GM12878 (cell line): ENCODE measurements around the gene MAF. TPM values are rescaled to one million over a fixed set of nuclear protein-coding genes. Genes with fewer than 3 reads are reported as not detected.

ENCODE experiments used
- ATAC-seq: fragments of 200-7000 bp; cut with Tn5 transposase; 3 replicates; pipeline ENCODE4 v1.9.1; 2020; ENCODE audit warnings: mild to moderate bottlenecking, moderate library complexity
- BruUV-seq: library from RNA; stranded (reverse); fragments of 400-500 nt; replicated peaks from 2 replicates; lab custom pipeline; 2021; lab: Mats Ljungman, UMichigan
- CTCF ChIA-PET: fragments of 300-600 bp; sonication (Branson Sonifier 250); formaldehyde crosslinking; extraction: SDS; loops from one replicate; lab custom pipeline; 2021; ENCODE audit warnings: inconsistent platforms; lab: Yijun Ruan, JAX
- POLR2A ChIA-PET: fragments of 350-600 bp; formaldehyde crosslinking; extraction: SDS; loops from one replicate; lab custom pipeline; 2021; ENCODE audit warnings: inconsistent platforms; lab: Charles Lee
- RAD21 ChIA-PET: fragments of 300-600 bp; sonication (Branson Sonifier 250); formaldehyde crosslinking; loops from one replicate; lab custom pipeline; 2023; ENCODE audit warnings: antibody characterized with exemption; ENCODE audit not compliant: unreplicated experiment; lab: Charles Lee
- SMC1A ChIA-PET: fragments of 300-600 bp; sonication (Branson Sonifier 250); formaldehyde crosslinking; loops from one replicate; lab custom pipeline; 2023; ENCODE audit not compliant: unreplicated experiment, uncharacterized antibody; lab: Charles Lee
- DNase-seq: peaks from one replicate; pipeline ENCODE4 v3.0.0-alpha.2; 2011; ENCODE audit warnings: low read depth, low spot score
- FAIRE-seq: peaks from 3 replicates; lab custom pipeline; 2011; peaks lifted over from hg19 to GRCh38; lab: Jason Lieb, UNC
- H2AFZ ChIP-seq: 2 replicates; pipeline ENCODE4 v1.6.0; 2011; ENCODE audit warnings: low read depth, low read length, control low read depth; ENCODE audit not compliant: control insufficient read depth
- H3K27ac ChIP-seq: 2 replicates; pipeline ENCODE4 v1.5.1; 2011; ENCODE audit warnings: control low read depth; ENCODE audit not compliant: control insufficient read depth, insufficient read depth
- H3K27me3 ChIP-seq, 2 experiments: replicated peaks in 1 of 2; 2 replicates each; pipeline versions ENCODE4 v1.6.0 to v1.6.1; 2011; ENCODE audit warnings: low read length in 1 of 2; ENCODE audit not compliant: control insufficient read depth in 2 of 2, insufficient read depth in 2 of 2
- H3K36me3 ChIP-seq, 2 experiments: 2 replicates each; pipeline ENCODE4 v1.5.1; 2011; ENCODE audit warnings: low read length in 1 of 2; ENCODE audit not compliant: control insufficient read depth in 2 of 2, insufficient read depth in 2 of 2
- H3K4me1 ChIP-seq: 2 replicates; pipeline ENCODE4 v1.6.1; 2011; ENCODE audit warnings: mild to moderate bottlenecking, low read length, moderate library complexity, mixed read lengths; ENCODE audit not compliant: control insufficient read depth, insufficient read depth
- H3K4me2 ChIP-seq: 2 replicates; pipeline ENCODE4 v1.6.0; 2011; ENCODE audit warnings: control low read depth; ENCODE audit not compliant: control insufficient read depth, insufficient read depth
- H3K4me3 ChIP-seq: fragments of 200-600 bp; sonication (generic); 2 replicates; pipeline ENCODE4 v1.5.1; 2016
- H3K79me2 ChIP-seq: 2 replicates; pipeline ENCODE4 v1.6.0; 2011; ENCODE audit warnings: low read length; ENCODE audit not compliant: control insufficient read depth, insufficient read depth
- H3K9ac ChIP-seq: 2 replicates; pipeline ENCODE4 v1.8.0; 2011; ENCODE audit warnings: low read length, control low read depth, mixed read lengths; ENCODE audit not compliant: control insufficient read depth, insufficient read depth
- H3K9me3 ChIP-seq: replicated peaks from 3 replicates; pipeline ENCODE4 v1.5.1; 2011; ENCODE audit warnings: mild to moderate bottlenecking, low read length; ENCODE audit not compliant: control insufficient read depth, insufficient read depth
- H4K20me1 ChIP-seq: 2 replicates; pipeline ENCODE4 v1.6.0; 2011; ENCODE audit not compliant: control insufficient read depth, insufficient read depth
- BRCA1 ChIP-seq: IDR thresholded peaks from 2 replicates; pipeline ENCODE4 v1.6.1; 2011; ENCODE audit warnings: low read depth, low read length, improper control_type of control experiment
- DPF2 ChIP-seq: fragments of 450-650 bp; IDR thresholded peaks from 2 replicates; pipeline ENCODE4 v1.6.1; 2017; ENCODE audit warnings: mild to moderate bottlenecking
- FOS ChIP-seq: IDR thresholded peaks from 3 replicates; pipeline ENCODE4 v1.6.1; 2011; ENCODE audit warnings: borderline replicate concordance; ENCODE audit not compliant: insufficient read length; ENCODE audit errors: extremely low read depth
- MTA3 ChIP-seq: IDR thresholded peaks from 2 replicates; pipeline ENCODE4 v1.6.1; 2012; ENCODE audit warnings: low read length, inconsistent platforms, borderline replicate concordance
- NFYA ChIP-seq: IDR thresholded peaks from 2 replicates; pipeline ENCODE4 v1.6.1; 2011; ENCODE audit warnings: low read depth, mild to moderate bottlenecking, low read length, improper control_type of control experiment, borderline replicate concordance
- SP1 ChIP-seq: IDR thresholded peaks from one replicate; pipeline ENCODE4 v1.6.1; 2011; ENCODE audit warnings: low read depth, low read length
- ZNF274 ChIP-seq: IDR thresholded peaks from one replicate; pipeline ENCODE4 v1.8.0; 2011; ENCODE audit not compliant: insufficient read length, insufficient read depth
- WGBS: methylation state at CpG from one replicate; pipeline ENCODE4 v1.1.6; 2016; ENCODE audit warnings: low lambda C conversion rate; ENCODE audit not compliant: insufficient replicate concordance, insufficient coverage; ENCODE audit errors: missing lambda C conversion rate; 5-methylcytosine and 5-hydroxymethylcytosine counted together
- in situ Hi-C: fragments of 300-500 bp; cut with MboI; formaldehyde crosslinking; loops from 9 replicates; pipeline ENCODE4 v1.14.3; 2018; ENCODE audit warnings: mixed read lengths
- intact Hi-C: fragments of 100-400 bp; cut with micrococcal nuclease; formaldehyde crosslinking; loops from one replicate; pipeline ENCODE4 v1.14.2; 2022; ENCODE audit not compliant: unreplicated experiment
- polyA plus RNA-seq, 11 experiments: library from polyadenylated mRNA; depleted of rRNA in 4 of 11; unstranded in 6 of 11; stranded (reverse) in 5 of 11; fragments of >200 nt; fragmentation: Nextera tagmentation in 4 of 11; fragmentation: Illumina TruSeq in 1 of 11; extraction: Ambion mirVana in 4 of 11; extraction: Trizol in 1 of 11; gene quantifications; 1 replicate in 1 of 11; 2 replicates in 10 of 11; pipeline versions ENCODE4 v1.2.1 to v1.2.3, GENCODE V29; 2011 to 2016; ENCODE audit warnings: inconsistent platforms in 2 of 11, missing spikeins in 2 of 11, low read depth in 1 of 11
- total RNA-seq, 4 experiments: library from RNA; depleted of rRNA in 3 of 4; stranded (reverse); fragments of >200 nt in 3 of 4; fragmentation: Illumina TruSeq in 1 of 4; extraction: Trizol in 1 of 4; gene quantifications; 2 replicates each; pipeline versions ENCODE4 v1.2.1 to v1.2.3, GENCODE V29; 2013 to 2021
- TF ChIP-seq, protein P1 (sequence below): IDR thresholded peaks from 2 replicates; pipeline ENCODE4 v1.6.1; 2012; ENCODE audit warnings: low read depth, low read length, improper control_type of control experiment
- TF ChIP-seq, protein P2 (sequence below): fragments of 450-650 bp; IDR thresholded peaks from 2 replicates; pipeline ENCODE4 v1.6.1; 2016; ENCODE audit warnings: mild to moderate bottlenecking, moderate library complexity, borderline replicate concordance
- TF ChIP-seq, protein P3 (sequence below): fragments of 450-650 bp; IDR thresholded peaks from 2 replicates; pipeline ENCODE4 v1.6.1; 2016; ENCODE audit warnings: mild to moderate bottlenecking

The MAF gene
- total and polyA plus RNA-seq, 10 of the 15 experiments (the other 5 are each of a cell fraction or from before 2014, with no cell fraction given): 0.03 to 0.13 TPM; not detected in 8

DNA sequence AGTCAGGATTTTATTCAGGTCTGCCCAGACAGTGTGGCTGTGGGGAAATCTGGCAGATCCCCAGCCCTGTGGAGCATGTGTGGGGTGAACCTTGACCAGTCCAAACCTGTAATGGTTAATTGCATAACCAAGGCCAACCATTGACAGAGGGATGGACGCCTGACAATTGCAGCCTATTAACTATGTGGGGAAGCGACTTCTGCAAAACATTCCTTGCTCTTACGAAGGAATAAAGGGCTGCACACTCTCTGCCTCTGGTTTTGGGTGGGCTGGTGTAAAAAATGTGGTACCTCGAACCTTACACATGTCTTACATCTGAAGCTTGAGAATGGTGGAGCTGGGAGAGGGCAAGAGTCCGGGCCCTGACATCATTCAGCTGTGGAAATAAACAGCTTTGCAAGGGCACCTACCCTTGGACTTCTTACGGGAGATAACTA, 35.8 kb downstream of the MAF start:
- POLR2A ChIA-PET: no interaction called here
- Histone ChIP-seq H3K4me2 (no peak overlapping the region), H3K27ac (no peak overlapping the region), H3K79me2 (no peaks in the 10 kb centered on the region), H3K9me3 (no peaks in the 10 kb centered on the region), H3K27me3 (no peaks in the 10 kb centered on the region), H4K20me1 (no peaks in the 10 kb centered on the region), H3K36me3 (no peaks in the 10 kb centered on the region), H3K9ac (no peak overlapping the region), H3K4me1 (no peaks in the 10 kb centered on the region), H2AFZ (no peak overlapping the region), H3K4me3 (no peak overlapping the region)
- SMC1A ChIA-PET: no interaction called here
- intact Hi-C loops (no loop called here), in situ Hi-C loops (no loop called here)
- CTCF ChIA-PET: no interaction called here
- ATAC-seq (no peak), FAIRE-seq (no peak), DNase-seq (no peak)
- no TSS peak for BruUV-seq
- RAD21 ChIA-PET: no interaction called here
- 5% methylated on average over 6 of the region's 6 CpGs for WGBS
- no peak for TF ChIP-seq FOS
- TF ChIP-seq, protein P1, sequence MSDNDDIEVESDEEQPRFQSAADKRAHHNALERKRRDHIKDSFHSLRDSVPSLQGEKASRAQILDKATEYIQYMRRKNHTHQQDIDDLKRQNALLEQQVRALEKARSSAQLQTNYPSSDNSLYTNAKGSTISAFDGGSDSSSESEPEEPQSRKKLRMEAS: no peak
- TF ChIP-seq DPF2: no peak
- no peak for TF ChIP-seq BRCA1
- no peak for TF ChIP-seq ZNF274
- TF ChIP-seq NFYA: no peak
- TF ChIP-seq MTA3: no peak
- no peak for TF ChIP-seq SP1
- TF ChIP-seq, protein P2, sequence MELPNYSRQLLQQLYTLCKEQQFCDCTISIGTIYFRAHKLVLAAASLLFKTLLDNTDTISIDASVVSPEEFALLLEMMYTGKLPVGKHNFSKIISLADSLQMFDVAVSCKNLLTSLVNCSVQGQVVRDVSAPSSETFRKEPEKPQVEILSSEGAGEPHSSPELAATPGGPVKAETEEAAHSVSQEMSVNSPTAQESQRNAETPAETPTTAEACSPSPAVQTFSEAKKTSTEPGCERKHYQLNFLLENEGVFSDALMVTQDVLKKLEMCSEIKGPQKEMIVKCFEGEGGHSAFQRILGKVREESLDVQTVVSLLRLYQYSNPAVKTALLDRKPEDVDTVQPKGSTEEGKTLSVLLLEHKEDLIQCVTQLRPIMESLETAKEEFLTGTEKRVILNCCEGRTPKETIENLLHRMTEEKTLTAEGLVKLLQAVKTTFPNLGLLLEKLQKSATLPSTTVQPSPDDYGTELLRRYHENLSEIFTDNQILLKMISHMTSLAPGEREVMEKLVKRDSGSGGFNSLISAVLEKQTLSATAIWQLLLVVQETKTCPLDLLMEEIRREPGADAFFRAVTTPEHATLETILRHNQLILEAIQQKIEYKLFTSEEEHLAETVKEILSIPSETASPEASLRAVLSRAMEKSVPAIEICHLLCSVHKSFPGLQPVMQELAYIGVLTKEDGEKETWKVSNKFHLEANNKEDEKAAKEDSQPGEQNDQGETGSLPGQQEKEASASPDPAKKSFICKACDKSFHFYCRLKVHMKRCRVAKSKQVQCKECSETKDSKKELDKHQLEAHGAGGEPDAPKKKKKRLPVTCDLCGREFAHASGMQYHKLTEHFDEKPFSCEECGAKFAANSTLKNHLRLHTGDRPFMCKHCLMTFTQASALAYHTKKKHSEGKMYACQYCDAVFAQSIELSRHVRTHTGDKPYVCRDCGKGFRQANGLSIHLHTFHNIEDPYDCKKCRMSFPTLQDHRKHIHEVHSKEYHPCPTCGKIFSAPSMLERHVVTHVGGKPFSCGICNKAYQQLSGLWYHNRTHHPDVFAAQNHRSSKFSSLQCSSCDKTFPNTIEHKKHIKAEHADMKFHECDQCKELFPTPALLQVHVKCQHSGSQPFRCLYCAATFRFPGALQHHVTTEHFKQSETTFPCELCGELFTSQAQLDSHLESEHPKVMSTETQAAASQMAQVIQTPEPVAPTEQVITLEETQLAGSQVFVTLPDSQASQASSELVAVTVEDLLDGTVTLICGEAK: no peak
- TF ChIP-seq, protein P3, sequence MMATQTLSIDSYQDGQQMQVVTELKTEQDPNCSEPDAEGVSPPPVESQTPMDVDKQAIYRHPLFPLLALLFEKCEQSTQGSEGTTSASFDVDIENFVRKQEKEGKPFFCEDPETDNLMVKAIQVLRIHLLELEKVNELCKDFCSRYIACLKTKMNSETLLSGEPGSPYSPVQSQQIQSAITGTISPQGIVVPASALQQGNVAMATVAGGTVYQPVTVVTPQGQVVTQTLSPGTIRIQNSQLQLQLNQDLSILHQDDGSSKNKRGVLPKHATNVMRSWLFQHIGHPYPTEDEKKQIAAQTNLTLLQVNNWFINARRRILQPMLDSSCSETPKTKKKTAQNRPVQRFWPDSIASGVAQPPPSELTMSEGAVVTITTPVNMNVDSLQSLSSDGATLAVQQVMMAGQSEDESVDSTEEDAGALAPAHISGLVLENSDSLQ: no peak
